Sigmoid colon (tissue), 4 donors: ENCODE data around the gene URGCP.

Experiments
- CTCF ChIP-seq, 4 experiments: fragments of 450-650 bp in 3 of 4; fragments of 200-600 bp in 1 of 4; IDR thresholded peaks; one replicate each; pipeline ENCODE4 v1.5.1; 2016 to 2019; ENCODE audit warnings: antibody characterized with exemption in 4 of 4, mild to moderate bottlenecking in 3 of 4, moderate library complexity in 2 of 4
- POLR2A ChIP-seq, 2 donors: fragments of 450-650 bp; IDR thresholded peaks; one replicate each; pipeline ENCODE4 v1.6.1; 2016; ENCODE audit warnings: antibody characterized with exemption in 2 of 2, mild to moderate bottlenecking in 2 of 2, moderate library complexity in 2 of 2
- POLR2AphosphoS5 ChIP-seq, 4 donors: sonication (generic); formaldehyde crosslinking; IDR thresholded peaks; one replicate each; pipeline ENCODE4 v1.6.1; 2017; ENCODE audit warnings: antibody characterized with exemption in 4 of 4

GRCh38 chr7:43868681-43869005 is 37.8 kb downstream of the URGCP start:
- TF ChIP-seq POLR2A (IDR thresholded peaks at IDR 0.05) (no peak), POLR2AphosphoS5 (IDR thresholded peaks at IDR 0.05) (no peak), CTCF (IDR thresholded peaks at IDR 0.05) (no peak)
